ENCODE results near the gene CALR3.
"Not testable (repeated sequence)": the region's sequence is repeated elsewhere in the genome, so short reads cannot be mapped to it uniquely, and the experiment has no call there.

GRCh38 chr19:16466802-16467427 lies 29.1 kb downstream of the CALR3 start:
- not testable (repeated sequence) for TF ChIP-seq CTCF, POLR2A (IDR thresholded peaks at IDR 0.05)
